Measurements from ENCODE around the gene BAMBI. TPM values are rescaled to one million over a fixed set of nuclear protein-coding genes. Genes with fewer than 3 reads are reported as not detected.

Gene BAMBI
- total and polyA plus RNA-seq, 7 donors = 0.87 to 5.3 (median 3.6) TPM

DNA sequence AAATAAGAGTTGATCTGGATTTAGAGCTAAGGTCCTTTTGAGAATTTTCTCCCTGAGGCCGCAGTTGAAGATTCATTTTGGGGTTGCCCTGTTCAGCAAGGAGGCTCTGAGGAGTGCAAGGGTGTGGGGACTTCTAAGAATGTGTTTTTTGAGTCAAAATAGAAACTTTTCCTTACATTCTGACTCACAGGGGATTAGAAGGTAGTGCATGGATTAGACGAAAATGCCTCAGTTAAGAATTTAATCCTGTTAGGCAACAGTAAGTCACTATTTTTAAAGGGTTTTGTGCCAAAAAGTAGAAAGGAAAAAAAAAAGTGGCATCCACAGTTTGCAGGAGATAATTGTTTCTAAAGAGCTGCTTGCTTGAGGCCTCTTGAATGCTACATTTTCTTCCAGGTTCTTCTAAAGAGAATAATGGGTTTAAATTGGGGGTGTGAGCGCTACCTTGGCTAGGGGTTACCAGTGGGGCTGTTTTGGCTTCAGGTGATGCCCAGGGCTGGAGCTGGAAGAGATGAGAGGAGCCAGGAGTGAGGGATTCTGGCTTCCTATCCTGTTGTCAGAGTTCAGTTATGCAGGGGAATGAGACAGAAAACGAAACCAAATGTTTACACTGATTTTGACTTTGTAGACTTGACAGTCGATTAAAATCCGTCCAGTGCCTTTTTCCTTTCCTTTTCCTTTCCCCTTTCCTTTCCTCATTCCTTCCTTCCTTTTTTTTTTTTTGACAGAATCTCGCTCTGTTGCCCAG lies 52.9 kb downstream of the BAMBI start:
- no peak for TF ChIP-seq EP300 (IDR thresholded peaks at IDR 0.05)
- TF ChIP-seq POLR2AphosphoS5 (IDR thresholded peaks at IDR 0.05) = no peak
- TF ChIP-seq POLR2A (IDR thresholded peaks at IDR 0.05) = no peak
- TF ChIP-seq, protein P1, sequence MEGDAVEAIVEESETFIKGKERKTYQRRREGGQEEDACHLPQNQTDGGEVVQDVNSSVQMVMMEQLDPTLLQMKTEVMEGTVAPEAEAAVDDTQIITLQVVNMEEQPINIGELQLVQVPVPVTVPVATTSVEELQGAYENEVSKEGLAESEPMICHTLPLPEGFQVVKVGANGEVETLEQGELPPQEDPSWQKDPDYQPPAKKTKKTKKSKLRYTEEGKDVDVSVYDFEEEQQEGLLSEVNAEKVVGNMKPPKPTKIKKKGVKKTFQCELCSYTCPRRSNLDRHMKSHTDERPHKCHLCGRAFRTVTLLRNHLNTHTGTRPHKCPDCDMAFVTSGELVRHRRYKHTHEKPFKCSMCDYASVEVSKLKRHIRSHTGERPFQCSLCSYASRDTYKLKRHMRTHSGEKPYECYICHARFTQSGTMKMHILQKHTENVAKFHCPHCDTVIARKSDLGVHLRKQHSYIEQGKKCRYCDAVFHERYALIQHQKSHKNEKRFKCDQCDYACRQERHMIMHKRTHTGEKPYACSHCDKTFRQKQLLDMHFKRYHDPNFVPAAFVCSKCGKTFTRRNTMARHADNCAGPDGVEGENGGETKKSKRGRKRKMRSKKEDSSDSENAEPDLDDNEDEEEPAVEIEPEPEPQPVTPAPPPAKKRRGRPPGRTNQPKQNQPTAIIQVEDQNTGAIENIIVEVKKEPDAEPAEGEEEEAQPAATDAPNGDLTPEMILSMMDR (IDR thresholded peaks at IDR 0.05) = no peak
- no peaks in the 10 kb centered on the region for H3K27me3 ChIP-seq
- intact Hi-C loops (cut with DNase I) = no loop called here
- H3K27ac ChIP-seq = no peak overlapping the region
- no peaks in the 10 kb centered on the region for H3K4me1 ChIP-seq
- no peaks in the 10 kb centered on the region for H3K36me3 ChIP-seq
- H3K4me3 ChIP-seq = no peak overlapping the region
- H3K9me3 ChIP-seq = peaks cover 0 to 4% (median 0%) of the 10 kb centered on the region in 4 donors
- DNase-seq = no peak
- 58 to 65% methylated on average over 7 of the region's 7 CpGs for WGBS, 2 donors

DNA sequence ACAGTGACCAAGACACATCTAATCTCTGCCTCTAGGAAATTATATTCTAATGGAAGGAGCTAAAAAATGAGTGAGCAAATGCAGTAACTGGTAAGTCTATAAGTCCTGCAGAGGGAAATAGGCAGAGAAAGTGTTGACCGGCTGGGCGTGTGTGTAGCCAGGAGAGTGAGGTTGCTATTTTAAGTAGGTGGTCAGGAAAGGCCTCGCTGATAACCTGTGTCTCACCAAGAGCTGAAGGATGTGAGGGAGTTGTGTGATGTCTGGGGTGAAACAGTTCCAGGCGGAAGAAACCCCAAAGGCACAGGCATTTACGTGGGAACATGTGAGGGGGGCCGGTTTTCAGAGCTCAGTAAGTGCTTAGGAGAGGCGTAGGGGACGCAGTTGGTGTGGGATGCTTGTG lies 54.8 kb downstream of the BAMBI start:
- intact Hi-C loops (cut with DNase I) = no loop called here
- no peak overlapping the region for H3K27ac ChIP-seq
- peaks cover 0 to 4% (median 0%) of the 10 kb centered on the region in 4 donors for H3K9me3 ChIP-seq
- H3K36me3 ChIP-seq = no peaks in the 10 kb centered on the region
- H3K27me3 ChIP-seq = no peaks in the 10 kb centered on the region
- H3K4me1 ChIP-seq = no peaks in the 10 kb centered on the region
- H3K4me3 ChIP-seq = no peak overlapping the region
- DNase-seq = no peak
- WGBS, 2 donors = 94% methylated on average over 8 of the region's 8 CpGs
- no peak for TF ChIP-seq POLR2AphosphoS5 (IDR thresholded peaks at IDR 0.05)
- TF ChIP-seq, protein P1 (IDR thresholded peaks at IDR 0.05) = no peak
- TF ChIP-seq POLR2A (IDR thresholded peaks at IDR 0.05) = no peak
- no peak for TF ChIP-seq EP300 (IDR thresholded peaks at IDR 0.05)

Small RNAs within 50 kb of the gene (small RNA-seq; reads per million reads assigned to genes)
- gene RNU4ATAC6P = 0 reads per million in 3 donors
- 0 reads per million in 3 donors for gene RNU6-1067P

Other genes starting within 250 kb of the BAMBI start
- 100 to 1,000 TPM; 132 to 180 (median 142) TPM for gene WAC, start 144.4 kb upstream of the BAMBI start, total RNA-seq
- gene WAC, start 144.4 kb upstream of the BAMBI start, polyA plus RNA-seq = 10 to 100 TPM; 39.1 to 48.6 (median 46.6) TPM

Data from sigmoid colon (tissue), 7 donors.